ENCODE results near the gene DEPP1. TPM values are rescaled to one million over a fixed set of nuclear protein-coding genes. Genes with fewer than 3 reads are reported as not detected.
"Not testable (repeated sequence)": the region's sequence is repeated elsewhere in the genome, so short reads cannot be mapped to it uniquely, and the experiment has no call there.

Gene DEPP1
- 0.75 TPM for polyA plus RNA-seq (2013, experiment 1 of 2)
- polyA plus RNA-seq (2013, experiment 2 of 2) = 1.1 TPM

DNA sequence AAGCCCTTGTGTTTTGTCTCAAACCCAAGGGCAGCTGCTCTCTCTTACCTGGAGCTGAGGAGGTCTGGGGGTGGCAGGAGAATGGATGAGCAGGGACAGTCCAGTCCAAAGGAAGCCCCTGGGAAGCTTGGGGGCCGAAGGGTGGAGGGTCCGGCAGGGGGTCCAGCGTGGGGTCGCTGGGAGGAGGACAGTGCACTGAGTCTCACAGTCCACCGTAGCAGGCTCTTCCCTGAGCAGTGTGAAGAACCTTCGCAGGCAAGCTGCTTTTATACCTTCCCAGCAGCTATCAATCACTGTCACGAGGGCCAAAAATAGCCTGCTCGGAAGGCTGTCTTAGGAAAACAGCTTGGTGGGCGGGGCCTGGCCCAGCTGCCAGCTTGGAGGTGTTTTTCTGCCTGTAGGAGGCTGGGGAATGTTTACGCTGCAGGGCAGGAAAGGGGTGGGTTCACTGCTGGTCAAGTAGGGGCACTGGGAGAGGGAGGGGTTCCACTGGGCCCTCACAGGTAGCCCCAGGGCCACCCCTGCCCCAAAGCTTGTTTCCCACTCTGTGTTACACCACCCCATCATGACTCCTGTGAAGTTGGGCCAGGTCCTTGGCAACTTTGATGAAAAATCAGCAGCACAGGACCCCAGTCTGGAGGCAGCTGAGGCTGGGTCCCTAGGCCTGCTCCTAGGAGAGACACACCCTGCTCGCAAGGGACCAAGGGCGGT lies at the start of gene DEPP1:
DEPP1 (minus strand) TSS at position 240 of the 711 bp plus-strand sequence. CDS start 779 bp downstream, outside the sequence.
- H3K27me3 ChIP-seq (ENCODE audit: insufficient read depth, low read length) = no peaks in the 10 kb centered on the region
- peak within 1 kb of the TSS; percentile 24 for H3K4me3 ChIP-seq (ENCODE audit: low read length)
- H3K36me3 ChIP-seq (ENCODE audit: insufficient read depth, low read length) = no peaks in the 10 kb centered on the region
- peaks cover 46% of the 10 kb centered on the region for H3K4me1 ChIP-seq (ENCODE audit: insufficient read depth, low read length)
- H3K27ac ChIP-seq (ENCODE audit: low read depth, low read length) = peak within 1 kb of the TSS; percentile 64; the same call in 1 of the 2 replicates
- WGBS = 23% methylated on average over 12 of the region's 12 CpGs
- H3K9ac ChIP-seq (ENCODE audit: low read depth, low read length) = no peak within 1 kb of the TSS
- no peaks in the 10 kb centered on the region for H3K9me3 ChIP-seq (ENCODE audit: insufficient read depth, low read depth, low read length)

DNA sequence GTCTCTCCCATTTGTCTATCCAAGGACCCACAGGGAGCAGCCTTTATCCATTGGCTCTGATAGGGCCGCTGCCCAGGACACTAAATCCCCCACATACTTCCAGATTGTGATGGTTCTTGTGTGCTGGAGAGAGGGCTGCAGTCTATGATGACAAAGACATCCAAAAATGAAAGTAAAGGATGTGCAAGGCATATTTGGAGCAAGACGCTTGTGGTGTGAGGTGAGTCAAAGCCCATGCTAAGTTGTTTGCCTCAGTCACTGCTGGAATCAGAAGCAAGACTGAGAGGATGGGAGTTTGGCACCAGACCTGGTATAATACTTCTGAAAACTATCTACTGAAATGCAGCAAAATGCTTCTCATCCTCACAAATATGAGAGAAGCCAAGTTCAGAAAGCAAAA lies 44.8 kb upstream of the DEPP1 start:
- H3K9ac ChIP-seq (ENCODE audit: low read depth, low read length) = no peak overlapping the region
- H3K9me3 ChIP-seq (ENCODE audit: insufficient read depth, low read depth, low read length) = no peaks in the 10 kb centered on the region
- no peaks in the 10 kb centered on the region for H3K27me3 ChIP-seq (ENCODE audit: insufficient read depth, low read length)
- H3K27ac ChIP-seq (ENCODE audit: low read depth, low read length) = no peak overlapping the region
- H3K4me3 ChIP-seq (ENCODE audit: low read length) = no peak overlapping the region
- no peaks in the 10 kb centered on the region for H3K36me3 ChIP-seq (ENCODE audit: insufficient read depth, low read length)
- WGBS = 95% methylated on average over 1 of the region's 2 CpGs
- no peaks in the 10 kb centered on the region for H3K4me1 ChIP-seq (ENCODE audit: insufficient read depth, low read length)

- WGBS = 81% methylated on average over 1 of the region's 2 CpGs
- H3K27me3 ChIP-seq (ENCODE audit: insufficient read depth, low read length) = no peaks in the 10 kb centered on the region
- H3K9ac ChIP-seq (ENCODE audit: low read depth, low read length) = no peak overlapping the region
- H3K36me3 ChIP-seq (ENCODE audit: insufficient read depth, low read length) = no peaks in the 10 kb centered on the region
- no peak overlapping the region for H3K4me3 ChIP-seq (ENCODE audit: low read length)
- H3K4me1 ChIP-seq (ENCODE audit: insufficient read depth, low read length) = no peaks in the 10 kb centered on the region
- no peak overlapping the region for H3K27ac ChIP-seq (ENCODE audit: low read depth, low read length)
- H3K9me3 ChIP-seq (ENCODE audit: insufficient read depth, low read depth, low read length) = peaks cover 10% of the 10 kb centered on the region; the same call in 1 of the 2 replicates
These were observed 37.0 kb upstream of the DEPP1 start for GRCh38 chr10:45015590-45015989.

DNA sequence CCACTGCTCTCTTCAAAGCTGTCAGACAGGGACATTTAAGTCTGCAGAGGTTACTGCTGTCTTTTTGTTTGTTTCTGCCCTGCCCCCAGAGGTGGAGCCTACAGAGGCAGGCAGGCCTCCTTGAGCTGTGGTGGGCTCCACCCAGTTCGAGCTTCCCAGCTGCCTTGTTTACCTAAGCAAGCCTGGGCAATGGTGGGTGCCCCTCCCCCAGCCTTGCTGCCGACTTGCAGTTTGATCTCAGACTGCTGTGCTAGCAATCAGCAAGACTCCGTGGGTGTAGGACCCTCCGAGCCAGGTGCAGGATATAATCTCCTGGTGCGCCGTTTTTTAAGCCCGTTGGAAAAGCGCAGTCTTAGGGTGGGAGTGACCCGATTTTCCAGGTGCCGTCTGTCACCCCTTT lies 35.9 kb upstream of the DEPP1 start:
- H3K36me3 ChIP-seq (ENCODE audit: insufficient read depth, low read length); H3K4me1 ChIP-seq (ENCODE audit: insufficient read depth, low read length); H3K9ac ChIP-seq (ENCODE audit: low read depth, low read length); H3K27ac ChIP-seq (ENCODE audit: low read depth, low read length); H3K4me3 ChIP-seq (ENCODE audit: low read length); H3K27me3 ChIP-seq (ENCODE audit: insufficient read depth, low read length): not testable (repeated sequence)
- H3K9me3 ChIP-seq (ENCODE audit: insufficient read depth, low read depth, low read length) = peaks cover 10% of the 10 kb centered on the region; the same call in 1 of the 2 replicates
- 88% methylated on average over 10 of the region's 10 CpGs for WGBS

DNA sequence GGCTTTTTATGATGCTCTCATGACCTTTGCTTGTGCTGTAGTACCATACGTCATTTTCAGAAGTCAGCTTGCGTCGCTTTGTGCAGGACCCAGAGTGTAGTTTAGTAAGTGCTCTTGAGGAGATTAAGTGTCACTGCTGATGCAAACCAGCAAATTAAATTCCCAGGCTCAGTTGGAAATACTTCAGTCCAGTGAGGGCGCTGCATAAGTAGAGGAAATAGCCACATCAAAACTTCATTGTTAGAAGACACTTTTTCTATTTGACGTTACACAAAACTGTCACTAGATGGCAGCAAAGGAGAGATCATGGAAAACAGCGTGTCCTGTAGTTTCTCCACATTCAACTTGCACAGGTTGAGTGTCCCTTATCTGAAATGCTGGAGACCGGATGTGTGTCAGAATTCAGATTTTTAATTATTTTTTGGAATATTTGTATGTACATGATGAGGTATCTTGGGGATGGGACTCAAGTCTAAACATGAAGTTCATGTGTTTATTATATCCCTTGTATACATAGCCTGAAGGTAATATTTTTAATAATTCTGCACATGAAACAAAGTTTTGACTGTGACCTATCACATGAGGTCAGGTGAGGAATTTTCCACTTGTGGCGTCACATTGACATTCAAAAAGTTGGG lies 30.0 kb upstream of the DEPP1 start:
- no peak overlapping the region for H3K4me3 ChIP-seq (ENCODE audit: low read length)
- no peaks in the 10 kb centered on the region for H3K9me3 ChIP-seq (ENCODE audit: insufficient read depth, low read depth, low read length)
- H3K9ac ChIP-seq (ENCODE audit: low read depth, low read length) = no peak overlapping the region
- no peaks in the 10 kb centered on the region for H3K27me3 ChIP-seq (ENCODE audit: insufficient read depth, low read length)
- no peak overlapping the region for H3K27ac ChIP-seq (ENCODE audit: low read depth, low read length)
- 49% methylated on average over 7 of the region's 8 CpGs for WGBS
- H3K4me1 ChIP-seq (ENCODE audit: insufficient read depth, low read length) = no peaks in the 10 kb centered on the region
- peaks cover 20% of the 10 kb centered on the region for H3K36me3 ChIP-seq (ENCODE audit: insufficient read depth, low read length)

DNA sequence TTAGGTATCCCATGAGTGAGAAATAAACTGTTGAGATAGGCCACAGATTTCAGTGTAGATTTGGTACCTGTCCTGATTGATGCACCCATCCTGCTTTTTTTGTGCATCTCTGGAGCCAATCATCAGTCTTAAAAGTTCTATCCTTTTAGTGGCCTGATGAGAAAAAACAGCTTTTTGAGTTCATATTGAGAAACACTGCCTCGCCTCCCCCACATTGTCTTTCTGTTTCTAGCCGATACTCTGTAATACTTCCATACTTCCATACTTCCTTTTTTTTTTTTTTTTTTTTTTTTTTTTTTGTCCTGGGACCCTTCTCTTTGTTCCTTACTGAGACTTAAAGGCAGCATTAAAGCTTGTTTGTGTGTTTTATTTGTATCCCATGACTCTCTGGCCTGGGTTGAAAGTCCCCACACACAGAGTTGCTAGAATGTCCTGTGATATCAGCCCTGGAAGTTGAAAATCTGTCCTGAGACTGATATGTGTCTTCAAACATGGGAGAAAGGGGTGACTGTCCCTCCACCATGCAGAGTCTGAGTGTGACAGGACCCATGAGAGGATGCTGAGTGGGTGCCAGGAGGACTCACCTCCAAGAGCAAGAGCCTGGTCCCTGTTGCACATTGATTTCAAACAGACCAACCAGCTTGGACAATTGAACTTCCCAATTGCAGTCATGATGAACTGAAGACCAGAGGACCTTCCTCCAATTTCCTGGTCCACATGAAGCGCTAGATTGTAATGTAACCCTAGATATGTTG lies 27.8 kb upstream of the DEPP1 start:
- Histone ChIP-seq H3K4me1 (ENCODE audit: insufficient read depth, low read length) (peaks cover 10% of the 10 kb centered on the region; the same call in 1 of the 2 replicates), H3K9me3 (ENCODE audit: insufficient read depth, low read depth, low read length) (no peaks in the 10 kb centered on the region), H3K27ac (ENCODE audit: low read depth, low read length) (no peak overlapping the region), H3K9ac (ENCODE audit: low read depth, low read length) (no peak overlapping the region), H3K36me3 (ENCODE audit: insufficient read depth, low read length) (peaks cover 31% of the 10 kb centered on the region), H3K4me3 (ENCODE audit: low read length) (no peak overlapping the region), H3K27me3 (ENCODE audit: insufficient read depth, low read length) (no peaks in the 10 kb centered on the region)
- 100% methylated on average over 3 of the region's 3 CpGs for WGBS

DNA sequence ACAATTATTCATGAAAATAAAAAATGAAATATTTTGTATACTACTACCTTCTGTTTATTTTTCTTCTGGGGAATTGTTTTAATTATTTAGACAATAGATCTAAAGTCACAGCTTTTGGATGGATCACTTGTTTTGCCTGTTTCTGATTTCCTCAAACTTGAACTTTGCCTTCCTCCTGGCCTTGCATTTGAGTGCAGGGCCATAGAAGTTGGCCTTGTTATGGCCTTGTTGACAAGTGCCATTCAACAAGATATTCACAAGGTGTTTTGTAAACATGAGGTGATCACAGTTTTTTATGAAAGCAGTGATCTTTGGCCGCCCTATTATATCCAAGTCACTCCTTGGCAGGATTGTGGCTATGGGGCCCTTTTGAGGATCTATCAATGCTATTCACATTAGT lies 26.7 kb upstream of the DEPP1 start:
- Histone ChIP-seq H3K27ac (ENCODE audit: low read depth, low read length) (no peak overlapping the region), H3K9ac (ENCODE audit: low read depth, low read length) (no peak overlapping the region), H3K27me3 (ENCODE audit: insufficient read depth, low read length) (no peaks in the 10 kb centered on the region), H3K36me3 (ENCODE audit: insufficient read depth, low read length) (peaks cover 31% of the 10 kb centered on the region), H3K4me3 (ENCODE audit: low read length) (no peak overlapping the region), H3K9me3 (ENCODE audit: insufficient read depth, low read depth, low read length) (no peaks in the 10 kb centered on the region), H3K4me1 (ENCODE audit: insufficient read depth, low read length) (peaks cover 14% of the 10 kb centered on the region; the same call in 1 of the 2 replicates)
- 100% methylated on average over 1 of the region's 1 CpG for WGBS

DNA sequence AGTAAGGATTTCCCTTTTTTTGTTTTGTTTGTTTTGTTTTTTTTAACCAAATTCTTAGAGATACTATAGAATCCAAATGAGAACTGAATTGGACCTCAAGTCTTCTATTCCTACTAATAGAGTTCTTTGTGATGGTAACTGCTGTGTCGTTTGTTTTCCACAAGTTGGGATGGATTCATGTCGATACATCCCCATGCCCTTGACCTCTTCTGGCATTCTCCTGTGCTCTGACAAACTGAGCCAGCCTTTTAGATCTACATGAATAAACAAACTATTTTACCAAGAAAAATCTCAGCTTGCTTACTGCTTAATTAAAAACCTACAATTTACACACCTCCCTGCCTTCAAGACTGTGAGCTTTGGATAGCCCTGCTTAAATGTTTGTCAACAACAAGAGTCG lies 26.1 kb upstream of the DEPP1 start:
- no peak overlapping the region for H3K27ac ChIP-seq (ENCODE audit: low read depth, low read length)
- no peaks in the 10 kb centered on the region for H3K27me3 ChIP-seq (ENCODE audit: insufficient read depth, low read length)
- H3K4me1 ChIP-seq (ENCODE audit: insufficient read depth, low read length) = peaks cover 20% of the 10 kb centered on the region; the same call in 1 of the 2 replicates
- no peak overlapping the region for H3K9ac ChIP-seq (ENCODE audit: low read depth, low read length)
- H3K36me3 ChIP-seq (ENCODE audit: insufficient read depth, low read length) = peaks cover 31% of the 10 kb centered on the region
- no peak overlapping the region for H3K4me3 ChIP-seq (ENCODE audit: low read length)
- H3K9me3 ChIP-seq (ENCODE audit: insufficient read depth, low read depth, low read length) = no peaks in the 10 kb centered on the region
- 95% methylated on average over 3 of the region's 3 CpGs for WGBS

GRCh38 chr10:45003432-45004000 lies 24.9 kb upstream of the DEPP1 start:
- H3K9ac ChIP-seq (ENCODE audit: low read depth, low read length) = no peak overlapping the region
- H3K36me3 ChIP-seq (ENCODE audit: insufficient read depth, low read length) = peaks cover 31% of the 10 kb centered on the region
- no peak overlapping the region for H3K4me3 ChIP-seq (ENCODE audit: low read length)
- H3K4me1 ChIP-seq (ENCODE audit: insufficient read depth, low read length) = peaks cover 24% of the 10 kb centered on the region; the same call in 1 of the 2 replicates
- no peaks in the 10 kb centered on the region for H3K27me3 ChIP-seq (ENCODE audit: insufficient read depth, low read length)
- no peak overlapping the region for H3K27ac ChIP-seq (ENCODE audit: low read depth, low read length)
- no peaks in the 10 kb centered on the region for H3K9me3 ChIP-seq (ENCODE audit: insufficient read depth, low read depth, low read length)
- 97% methylated on average over 10 of the region's 10 CpGs for WGBS

GRCh38 chr10:45001381-45002148 lies 23.0 kb upstream of the DEPP1 start:
- WGBS = 21% methylated on average over 10 of the region's 13 CpGs
- H3K4me1 ChIP-seq (ENCODE audit: insufficient read depth, low read length) = peaks cover 24% of the 10 kb centered on the region; the same call in 1 of the 2 replicates
- H3K27me3 ChIP-seq (ENCODE audit: insufficient read depth, low read length) = no peaks in the 10 kb centered on the region
- H3K4me3 ChIP-seq (ENCODE audit: low read length) = peak overlapping the region; percentile 97
- peak overlapping the region; percentile 93 for H3K9ac ChIP-seq (ENCODE audit: low read depth, low read length)
- 0 out of 2 replicates have a peak overlapping the region, but pooled peaks have one; percentile 18 for H3K27ac ChIP-seq (ENCODE audit: low read depth, low read length)
- no peaks in the 10 kb centered on the region for H3K9me3 ChIP-seq (ENCODE audit: insufficient read depth, low read depth, low read length)
- H3K36me3 ChIP-seq (ENCODE audit: insufficient read depth, low read length) = peaks cover 31% of the 10 kb centered on the region
